Neural cell (in vitro differentiated cells): Measurements from ENCODE around the gene C7orf57. TPM values are rescaled to one million over a fixed set of nuclear protein-coding genes. Genes with fewer than 3 reads are reported as not detected.
"Not testable (repeated sequence)": the region's sequence is repeated elsewhere in the genome, so short reads cannot be mapped to it uniquely, and the experiment has no call there.

Experiments used
- H2AFZ ChIP-seq: fragments of 200-600, 300-800 bp; sonication (generic), shearing (Covaris generic); 2 replicates; pipeline ENCODE4 v1.6.0; 2014; ENCODE audit warnings: low read depth, mild to moderate bottlenecking, antibody characterized with exemption, low read length, moderate library complexity
- H3F3A ChIP-seq: fragments of 200-600 bp; shearing (Covaris generic); 2 replicates; pipeline ENCODE4 v1.6.1; 2016; ENCODE audit warnings: mild to moderate bottlenecking, moderate library complexity, mixed read lengths, antibody characterized with exemption, low read length; ENCODE audit not compliant: insufficient read depth, poor library complexity, severe bottlenecking
- H3K27ac ChIP-seq: fragments of 200-600, 300-800 bp; sonication (generic), shearing (Covaris generic); 2 replicates; pipeline ENCODE4 v1.5.1; 2014; ENCODE audit warnings: mild to moderate bottlenecking, low read length, moderate library complexity
- H3K27me3 ChIP-seq: fragments of 300-800, 200-600 bp; sonication (generic), shearing (Covaris generic); 2 replicates; pipeline ENCODE4 v1.6.0; 2014; ENCODE audit warnings: mild to moderate bottlenecking, low read depth, low read length, moderate library complexity; ENCODE audit not compliant: insufficient read depth
- H3K36me3 ChIP-seq: fragments of 300-800, 200-600 bp; sonication (generic), shearing (Covaris generic); 2 replicates; pipeline ENCODE4 v1.5.1; 2014; ENCODE audit warnings: mild to moderate bottlenecking, antibody characterized with exemption, low read length, moderate library complexity; ENCODE audit not compliant: insufficient read depth
- H3K4me2 ChIP-seq: fragments of 300-800, 200-600 bp; sonication (generic), shearing (Covaris generic); 2 replicates; pipeline ENCODE4 v1.6.0; 2014; ENCODE audit warnings: mild to moderate bottlenecking, low read length
- H3K4me3 ChIP-seq: fragments of 300-800, 200-600 bp; sonication (generic), shearing (Covaris generic); 2 replicates; pipeline ENCODE4 v1.5.1; 2014; ENCODE audit warnings: mild to moderate bottlenecking, low read length, moderate library complexity
- H3K79me2 ChIP-seq: fragments of 200-600 bp; shearing (Covaris generic); replicated peaks from 2 replicates; pipeline ENCODE4 v1.6.0; 2014; ENCODE audit warnings: mild to moderate bottlenecking, low read length, moderate library complexity; ENCODE audit not compliant: insufficient read depth
- H3K9ac ChIP-seq: fragments of 300-800, 200-600 bp; sonication (generic), shearing (Covaris generic); 2 replicates; pipeline ENCODE4 v1.6.1; 2016; ENCODE audit warnings: mild to moderate bottlenecking, low read length, mixed read lengths
- H3K9me2 ChIP-seq: fragments of 200-600 bp; shearing (Covaris generic); 2 replicates; pipeline ENCODE4 v1.6.1; 2016; ENCODE audit warnings: mild to moderate bottlenecking, low read length, mixed read lengths; ENCODE audit not compliant: insufficient read depth
- H3K9me3 ChIP-seq: fragments of 200-600, 300-800 bp; sonication (generic), shearing (Covaris generic); 2 replicates; pipeline ENCODE4 v1.6.1; 2016; ENCODE audit warnings: mild to moderate bottlenecking, mixed run types, low read length, moderate library complexity, mixed read lengths
- H4K20me1 ChIP-seq: fragments of 200-600 bp; shearing (Covaris generic); 2 replicates; pipeline ENCODE4 v1.6.1; 2016; ENCODE audit warnings: mild to moderate bottlenecking, mixed run types; ENCODE audit not compliant: insufficient read depth
- CTCF ChIP-seq: fragments of 450-650 bp; IDR thresholded peaks from 2 replicates; pipeline ENCODE4 v1.5.1; 2014; ENCODE audit warnings: antibody characterized with exemption, mild to moderate bottlenecking, moderate library complexity; ENCODE audit not compliant: poor library complexity, severe bottlenecking
- EP300 ChIP-seq: fragments of 450-650 bp; conservative IDR thresholded peaks from 2 replicates; pipeline ENCODE4 v1.6.1; 2014; ENCODE audit warnings: antibody characterized with exemption, mild to moderate bottlenecking, moderate library complexity; ENCODE audit not compliant: poor library complexity, severe bottlenecking
- EZH2 ChIP-seq: fragments of 200-600, 300-800 bp; shearing (Covaris generic), sonication (generic); IDR thresholded peaks from 2 replicates; pipeline ENCODE4 v1.6.1; 2014; ENCODE audit warnings: antibody characterized with exemption, low read length, borderline replicate concordance, mild to moderate bottlenecking; ENCODE audit not compliant: insufficient read depth, poor library complexity, severe bottlenecking
- MXI1 ChIP-seq: fragments of 450-650 bp; conservative IDR thresholded peaks from 2 replicates; pipeline ENCODE4 v1.6.1; 2014; ENCODE audit warnings: antibody characterized with exemption, mild to moderate bottlenecking; ENCODE audit not compliant: poor library complexity, severe bottlenecking
- POLR2AphosphoS5 ChIP-seq: IDR thresholded peaks from 2 replicates; pipeline ENCODE4 v1.6.1; 2012
- RAD21 ChIP-seq: fragments of 450-650 bp; conservative IDR thresholded peaks from 2 replicates; pipeline ENCODE4 v1.6.1; 2014; ENCODE audit warnings: antibody characterized with exemption, mild to moderate bottlenecking, moderate library complexity
- REST ChIP-seq: IDR thresholded peaks from 2 replicates; pipeline ENCODE4 v1.6.1; 2012; ENCODE audit warnings: borderline replicate concordance
- SMC3 ChIP-seq: fragments of 450-650 bp; conservative IDR thresholded peaks from 2 replicates; pipeline ENCODE4 v1.6.1; 2014; ENCODE audit warnings: antibody characterized with exemption, mild to moderate bottlenecking, moderate library complexity; ENCODE audit not compliant: poor library complexity
- TAF1 ChIP-seq: IDR thresholded peaks from 2 replicates; pipeline ENCODE4 v1.6.1; 2012; ENCODE audit warnings: low read depth
- polyA plus RNA-seq: library from polyadenylated mRNA; depleted of rRNA; stranded (reverse); fragments of >200 nt; gene quantifications from 2 replicates; pipeline ENCODE4 v1.2.3, GENCODE V29; 2014

The C7orf57 gene
- polyA plus RNA-seq, 1 donor from 2014 or later: not detected

- no peaks in the 10 kb centered on the region for H3K9me2 ChIP-seq
- no peaks in the 10 kb centered on the region for H4K20me1 ChIP-seq
- no peaks in the 10 kb centered on the region for H3F3A ChIP-seq
- no peak overlapping the region for H3K9ac ChIP-seq
- no peaks in the 10 kb centered on the region for H3K36me3 ChIP-seq
- no peaks in the 10 kb centered on the region for H3K9me3 ChIP-seq
- no peaks in the 10 kb centered on the region for H3K79me2 ChIP-seq
- H3K27me3 ChIP-seq: no peaks in the 10 kb centered on the region
- H3K4me3 ChIP-seq: no peak overlapping the region
- no peak overlapping the region for H3K27ac ChIP-seq
- no peak for TF ChIP-seq TAF1
- no peak for TF ChIP-seq RAD21
- no peak for TF ChIP-seq POLR2AphosphoS5
- TF ChIP-seq EP300: no peak
- no peak for TF ChIP-seq REST
- no peak for TF ChIP-seq MXI1
- TF ChIP-seq SMC3: no peak
- TF ChIP-seq EZH2: no peak
- TF ChIP-seq CTCF: no peak
- no peak overlapping the region for H3K4me2 ChIP-seq
- H2AFZ ChIP-seq: no peak overlapping the region
These were observed 42.1 kb downstream of the C7orf57 start for GRCh38 chr7:48077423-48077822.

GRCh38 chr7:48078470-48078869, 43.1 kb downstream of the C7orf57 start:
- no peaks in the 10 kb centered on the region for H3K27me3 ChIP-seq
- H3K36me3 ChIP-seq: no peaks in the 10 kb centered on the region
- TF ChIP-seq RAD21 (no peak), TAF1 (no peak), REST (no peak), MXI1 (no peak), POLR2AphosphoS5 (no peak)
- H3K9me3 ChIP-seq: no peaks in the 10 kb centered on the region
- no peak overlapping the region for H3K4me2 ChIP-seq
- no peaks in the 10 kb centered on the region for H3F3A ChIP-seq
- H3K27ac ChIP-seq: no peak overlapping the region
- H2AFZ ChIP-seq: no peak overlapping the region
- no peak overlapping the region for H3K4me3 ChIP-seq
- H3K79me2 ChIP-seq: no peaks in the 10 kb centered on the region
- H4K20me1 ChIP-seq: no peaks in the 10 kb centered on the region
- no peaks in the 10 kb centered on the region for H3K9me2 ChIP-seq
- H3K9ac ChIP-seq: no peak overlapping the region

GRCh38 chr7:48082378-48082777, 47.0 kb downstream of the C7orf57 start:
- H3K9me2 ChIP-seq, H3K4me2 ChIP-seq, H4K20me1 ChIP-seq, H3F3A ChIP-seq, H3K4me3 ChIP-seq, H3K9ac ChIP-seq, H3K9me3 ChIP-seq, H3K27ac ChIP-seq, H3K79me2 ChIP-seq, H2AFZ ChIP-seq, H3K27me3 ChIP-seq, H3K36me3 ChIP-seq: not testable (repeated sequence)
